Smooth muscle cell (in vitro differentiated cells): ENCODE data around the gene HIRIP3. TPM values are rescaled to one million over a fixed set of nuclear protein-coding genes. Genes with fewer than 3 reads are reported as not detected.

ENCODE experiments used
- DNase-seq: peaks from one replicate; lab custom pipeline; 2025; ENCODE audit not compliant: unreplicated experiment; lab: John Stamatoyannopoulos, UW
- H2AFZ ChIP-seq: fragments of 200-600 bp; sonication (generic); 2 replicates; pipeline ENCODE4 v1.6.0; 2016; ENCODE audit warnings: antibody characterized with exemption, low read depth, mild to moderate bottlenecking
- H3F3A ChIP-seq: fragments of 200-600 bp; sonication (generic); 2 replicates; pipeline ENCODE4 v1.6.0; 2017; ENCODE audit warnings: antibody characterized with exemption, low read depth
- H3K27ac ChIP-seq: fragments of 200-600 bp; sonication (generic); 2 replicates; pipeline ENCODE4 v1.5.1; 2016; ENCODE audit warnings: low read depth, mild to moderate bottlenecking
- H3K27me3 ChIP-seq: fragments of 200-600 bp; sonication (generic); 2 replicates; pipeline ENCODE4 v1.6.1; 2016; ENCODE audit warnings: low read depth, mild to moderate bottlenecking
- H3K36me3 ChIP-seq: fragments of 200-600 bp; sonication (generic); 2 replicates; pipeline ENCODE4 v1.5.1; 2016; ENCODE audit warnings: low read depth
- H3K4me1 ChIP-seq: fragments of 200-600 bp; sonication (generic); 2 replicates; pipeline ENCODE4 v1.5.1; 2016; ENCODE audit warnings: low read depth
- H3K4me2 ChIP-seq: fragments of 200-600 bp; sonication (generic); 2 replicates; pipeline ENCODE4 v1.6.0; 2016; ENCODE audit warnings: mild to moderate bottlenecking
- H3K4me3 ChIP-seq: fragments of 200-600 bp; sonication (generic); 2 replicates; pipeline ENCODE4 v1.5.1; 2016; ENCODE audit warnings: mild to moderate bottlenecking
- H3K79me2 ChIP-seq: fragments of 200-600 bp; sonication (generic); 2 replicates; pipeline ENCODE4 v1.6.0; 2016; ENCODE audit warnings: low read depth, mild to moderate bottlenecking
- H3K9ac ChIP-seq: fragments of 200-600 bp; sonication (generic); 2 replicates; pipeline ENCODE4 v1.6.0; 2016; ENCODE audit warnings: low read depth
- H3K9me3 ChIP-seq: fragments of 200-600 bp; sonication (generic); replicated peaks from 2 replicates; pipeline ENCODE4 v1.5.1; 2016; ENCODE audit warnings: low read depth
- H4K20me1 ChIP-seq: fragments of 200-600 bp; sonication (generic); 2 replicates; pipeline ENCODE4 v1.6.0; 2016; ENCODE audit warnings: low read depth
- CTCF ChIP-seq: fragments of 200-600 bp; sonication (generic); IDR thresholded peaks from 2 replicates; pipeline ENCODE4 v1.5.1; 2017; ENCODE audit warnings: borderline replicate concordance, mild to moderate bottlenecking, antibody characterized with exemption; ENCODE audit not compliant: insufficient read depth, poor library complexity, severe bottlenecking
- WGBS: methylation state at CpG from one replicate; pipeline ENCODE4 v1.1.7; 2016; ENCODE audit warnings: low lambda C conversion rate; 5-methylcytosine and 5-hydroxymethylcytosine counted together
- polyA plus RNA-seq: library from polyadenylated mRNA; unstranded; fragments of >200 nt; fragmentation: Nextera tagmentation; extraction: Ambion mirVana; gene quantifications from 2 replicates; pipeline ENCODE4 v1.2.1, GENCODE V29; 2016
- total RNA-seq: library from RNA; depleted of rRNA; stranded (reverse); fragments of >200 nt; gene quantifications from 2 replicates; pipeline ENCODE4 v1.2.3, GENCODE V29; 2014

The HIRIP3 gene
- total and polyA plus RNA-seq, 2 experiments from 2014 or later = 11.3 to 13.9 TPM

GRCh38 chr16:29986931-29987330 is 8.5 kb downstream of the HIRIP3 start:
- Histone ChIP-seq H3K4me3 (no peak overlapping the region), H3K4me1 (no peaks in the 10 kb centered on the region), H2AFZ (no peak overlapping the region), H3K36me3 (no peaks in the 10 kb centered on the region), H3K27ac (no peak overlapping the region), H3K79me2 (no peaks in the 10 kb centered on the region), H3F3A (peaks cover 4% of the 10 kb centered on the region), H3K9ac (no peak overlapping the region), H3K4me2 (no peak overlapping the region), H3K9me3 (no peaks in the 10 kb centered on the region), H4K20me1 (no peaks in the 10 kb centered on the region), H3K27me3 (no peaks in the 10 kb centered on the region)
- WGBS = 93% methylated on average over 5 of the region's 5 CpGs
- no peak for DNase-seq
- no peak for TF ChIP-seq CTCF

GRCh38 chr16:29986231-29986630 is 9.2 kb downstream of the HIRIP3 start:
- Histone ChIP-seq H4K20me1 (no peaks in the 10 kb centered on the region), H3K9ac (no peak overlapping the region), H3K4me1 (no peaks in the 10 kb centered on the region), H3K27ac (no peak overlapping the region), H3F3A (peaks cover 4% of the 10 kb centered on the region), H2AFZ (no peak overlapping the region), H3K4me2 (no peak overlapping the region), H3K79me2 (no peaks in the 10 kb centered on the region), H3K4me3 (no peak overlapping the region), H3K36me3 (no peaks in the 10 kb centered on the region), H3K9me3 (no peaks in the 10 kb centered on the region), H3K27me3 (no peaks in the 10 kb centered on the region)
- WGBS = 97% methylated on average over 20 of the region's 20 CpGs
- no peak for TF ChIP-seq CTCF
- DNase-seq = no peak

- DNase-seq = no peak
- no peak for TF ChIP-seq CTCF
- Histone ChIP-seq H3K79me2 (no peaks in the 10 kb centered on the region), H2AFZ (no peak overlapping the region), H4K20me1 (peaks cover 4% of the 10 kb centered on the region), H3K27ac (no peak overlapping the region), H3K9ac (no peak overlapping the region), H3K9me3 (no peaks in the 10 kb centered on the region), H3K4me3 (no peak overlapping the region), H3K4me1 (no peaks in the 10 kb centered on the region), H3K4me2 (no peak overlapping the region), H3K27me3 (no peaks in the 10 kb centered on the region), H3F3A (peaks cover 2% of the 10 kb centered on the region), H3K36me3 (peaks cover 5% of the 10 kb centered on the region)
- WGBS = 96% methylated on average over 28 of the region's 28 CpGs
These were observed 10.1 kb downstream of the HIRIP3 start for GRCh38 chr16:29985271-29985811.

GRCh38 chr16:29984764-29985147 is 10.7 kb downstream of the HIRIP3 start:
- H3K27ac ChIP-seq = no peak overlapping the region
- H3K4me3 ChIP-seq = no peak overlapping the region
- H3K4me2 ChIP-seq = no peak overlapping the region
- no peaks in the 10 kb centered on the region for H3K79me2 ChIP-seq
- no peak for DNase-seq
- TF ChIP-seq CTCF = no peak
- WGBS = 98% methylated on average over 5 of the region's 5 CpGs
- no peak overlapping the region for H2AFZ ChIP-seq
- peaks cover 6% of the 10 kb centered on the region for H3K36me3 ChIP-seq
- H3F3A ChIP-seq = no peaks in the 10 kb centered on the region
- no peak overlapping the region for H3K9ac ChIP-seq
- H3K27me3 ChIP-seq = no peaks in the 10 kb centered on the region
- no peaks in the 10 kb centered on the region for H3K9me3 ChIP-seq
- no peaks in the 10 kb centered on the region for H3K4me1 ChIP-seq
- H4K20me1 ChIP-seq = peaks cover 4% of the 10 kb centered on the region
